GM12878 (cell line): ENCODE measurements around the gene DIP2B. TPM values are rescaled to one million over a fixed set of nuclear protein-coding genes. Genes with fewer than 3 reads are reported as not detected.
A peak's percentile ranks its signal among the peaks of the same experiment; 100 is the strongest.

Experiments used
- BHLHE40 ChIP-seq, 2 experiments: fragments of 450-650 bp in 1 of 2; IDR thresholded peaks; 2 replicates each; pipeline ENCODE4 v1.6.1; 2011 to 2017; ENCODE audit warnings: low read depth in 2 of 2, borderline replicate concordance in 1 of 2, improper control_type of control experiment in 1 of 2, low read length in 1 of 2, mild to moderate bottlenecking in 1 of 2
- CBX5 ChIP-seq: sonication (generic); IDR thresholded peaks from 2 replicates; pipeline ENCODE4 v1.6.1; 2016; ENCODE audit warnings: low read depth, moderate library complexity, mild to moderate bottlenecking, inconsistent platforms
- CREM ChIP-seq: IDR thresholded peaks from 2 replicates; pipeline ENCODE4 v1.6.1; 2014; ENCODE audit warnings: antibody characterized with exemption, low read depth
- CTCF ChIP-seq, 3 experiments: IDR thresholded peaks in 2 of 3; conservative IDR thresholded peaks in 1 of 3; 2 replicates each; pipeline ENCODE4 v1.5.1; 2011; ENCODE audit warnings: low read depth in 3 of 3, low read length in 3 of 3, mild to moderate bottlenecking in 3 of 3, control low read depth in 2 of 3, moderate library complexity in 2 of 3, inconsistent platforms in 1 of 3, mixed read lengths in 1 of 3; ENCODE audit not compliant: control insufficient read depth in 2 of 3, insufficient read depth in 1 of 3; ENCODE audit errors: extremely low read depth in 1 of 3
- ETV6 ChIP-seq, 2 experiments: fragments of 450-650 bp in 1 of 2; IDR thresholded peaks in 1 of 2; conservative IDR thresholded peaks in 1 of 2; 2 replicates each; pipeline ENCODE4 v1.6.1; 2014; ENCODE audit warnings: antibody characterized with exemption in 1 of 2, borderline replicate concordance in 1 of 2, low read depth in 1 of 2, mild to moderate bottlenecking in 1 of 2, moderate library complexity in 1 of 2
- GABPA ChIP-seq: IDR thresholded peaks from 2 replicates; pipeline ENCODE4 v1.6.1; 2014; ENCODE audit warnings: antibody characterized with exemption, low read depth, mild to moderate bottlenecking, inconsistent platforms
- IKZF2 ChIP-seq, 2 experiments: fragments of 450-650 bp; IDR thresholded peaks; 2 replicates each; pipeline ENCODE4 v1.6.1; 2017; ENCODE audit warnings: mild to moderate bottlenecking in 2 of 2, moderate library complexity in 2 of 2
- JUNB ChIP-seq: IDR thresholded peaks from 2 replicates; pipeline ENCODE4 v1.6.1; 2016; ENCODE audit warnings: antibody characterized with exemption, mild to moderate bottlenecking
- MXI1 ChIP-seq: fragments of 150-350 bp; IDR thresholded peaks from 2 replicates; pipeline ENCODE4 v1.6.1; 2011; ENCODE audit warnings: low read depth, mild to moderate bottlenecking, inconsistent platforms, low read length, improper control_type of control experiment
- PKNOX1 ChIP-seq: fragments of 450-650 bp; IDR thresholded peaks from 2 replicates; pipeline ENCODE4 v1.6.1; 2016; ENCODE audit warnings: mild to moderate bottlenecking
- PRDM15 ChIP-seq: fragments of 450-650 bp; formaldehyde crosslinking; IDR thresholded peaks from 2 replicates; pipeline ENCODE4 v1.4.0; 2020; ENCODE audit warnings: mild to moderate bottlenecking, moderate library complexity
- RUNX3 ChIP-seq: IDR thresholded peaks from 2 replicates; pipeline ENCODE4 v1.6.1; 2012; ENCODE audit warnings: low read length, inconsistent platforms
- SMARCA5 ChIP-seq: fragments of 450-650 bp; IDR thresholded peaks from 2 replicates; pipeline ENCODE4 v1.6.1; 2017; ENCODE audit warnings: mild to moderate bottlenecking
- SREBF2 ChIP-seq: IDR thresholded peaks from 2 replicates; pipeline ENCODE4 v1.6.1; 2012; ENCODE audit warnings: mild to moderate bottlenecking, low read length
- YBX1 ChIP-seq: fragments of 450-650 bp; IDR thresholded peaks from 2 replicates; pipeline ENCODE4 v1.6.1; 2016; ENCODE audit warnings: antibody characterized with exemption
- ZBTB33 ChIP-seq: fragments of 450-650 bp; IDR thresholded peaks from 2 replicates; pipeline ENCODE4 v1.6.1; 2017; ENCODE audit warnings: mild to moderate bottlenecking
- ZNF687 ChIP-seq: fragments of 450-650 bp; IDR thresholded peaks from 2 replicates; pipeline ENCODE4 v1.6.1; 2017; ENCODE audit warnings: mild to moderate bottlenecking, moderate library complexity
- polyA plus RNA-seq, 11 experiments: library from polyadenylated mRNA; depleted of rRNA in 4 of 11; unstranded in 6 of 11; stranded (reverse) in 5 of 11; fragments of >200 nt; fragmentation: Nextera tagmentation in 4 of 11; fragmentation: Illumina TruSeq in 1 of 11; extraction: Ambion mirVana in 4 of 11; extraction: Trizol in 1 of 11; gene quantifications; 1 replicate in 1 of 11; 2 replicates in 10 of 11; pipeline versions ENCODE4 v1.2.1 to v1.2.3, GENCODE V29; 2011 to 2016; ENCODE audit warnings: inconsistent platforms in 2 of 11, missing spikeins in 2 of 11, low read depth in 1 of 11
- total RNA-seq, 4 experiments: library from RNA; depleted of rRNA in 3 of 4; stranded (reverse); fragments of >200 nt in 3 of 4; fragmentation: Illumina TruSeq in 1 of 4; extraction: Trizol in 1 of 4; gene quantifications; 2 replicates each; pipeline versions ENCODE4 v1.2.1 to v1.2.3, GENCODE V29; 2013 to 2021

DIP2B gene
- total and polyA plus RNA-seq, 10 of the 15 experiments (the other 5 are each of a cell fraction or from before 2014, with no cell fraction given): 4.5 to 30.0 (median 18.6) TPM

GRCh38 chr12:50542448-50542847 is 37.7 kb downstream of the DIP2B start (continued):
- 0 out of 4 replicates have a peak, but pooled peaks of 1 of the 2 experiments have one; percentile 12 for TF ChIP-seq IKZF2 (IDR thresholded peaks at IDR 0.05)
- TF ChIP-seq ETV6 (conservative IDR thresholded peaks at IDR 0.05 in 1 of 2, IDR thresholded peaks at IDR 0.05 in 1 of 2; ENCODE audit: borderline replicate concordance in 1 of 2, low read depth in 1 of 2): peak in 1 of 2 experiments; percentile 32; a peak in 1 of 4 replicates
- peak; percentile 33; the same call in 1 of the 2 replicates for TF ChIP-seq CREM
- TF ChIP-seq RUNX3: peak; percentile 34; the same call in 1 of the 2 replicates
- peak; percentile 27; the same call in 1 of the 2 replicates for TF ChIP-seq PKNOX1
- TF ChIP-seq JUNB: peak; percentile 85
- no peak for TF ChIP-seq SREBF2
- TF ChIP-seq BHLHE40 (IDR thresholded peaks at IDR 0.05; ENCODE audit: borderline replicate concordance in 1 of 2, low read depth in 2 of 2, low read length in 1 of 2): no peak
- no peak for TF ChIP-seq CBX5
- no peak for TF ChIP-seq PRDM15 (CRISPR knock-in tag)
- TF ChIP-seq GABPA: 0 out of 2 replicates have a peak, but pooled peaks have one; percentile 13
- TF ChIP-seq CTCF (IDR thresholded peaks at IDR 0.05 in 2 of 3, conservative IDR thresholded peaks at IDR 0.05 in 1 of 3; ENCODE audit: control insufficient read depth in 2 of 3, extremely low read depth in 1 of 3, insufficient read depth in 1 of 3, low read depth in 3 of 3, low read length in 3 of 3): no peak
- TF ChIP-seq YBX1: no peak
- no peak for TF ChIP-seq ZBTB33
- TF ChIP-seq SMARCA5: no peak
- no peak for TF ChIP-seq ZNF687
- TF ChIP-seq MXI1: no peak
- TF ChIP-seq, all 136 proteins: peak for 11
